ENCODE results near the gene EFNA2. TPM values are rescaled to one million over a fixed set of nuclear protein-coding genes. Genes with fewer than 3 reads are reported as not detected.

The EFNA2 gene
- total RNA-seq, 4 donors from 2014 or later: 30.5 to 112 (median 40.6) TPM

GRCh38 chr19:1256646-1257474 is 28.8 kb upstream of the EFNA2 start:
- Histone ChIP-seq H3K27ac (peak overlapping the region; percentile 98 to 100 (median 98)), H3K4me3 (no peak overlapping the region), H3K4me1 (peaks cover 53 to 93% (median 86%) of the 10 kb centered on the region in 4 donors), H3K36me3 (peaks cover 0 to 34% (median 19%) of the 10 kb centered on the region in 4 donors), H3K27me3 (no peaks in the 10 kb centered on the region), H3K9me3 (no peaks in the 10 kb centered on the region)
- no peak for TF ChIP-seq EP300 (IDR thresholded peaks at IDR 0.05; ENCODE audit: low read depth)
- no peak for TF ChIP-seq CTCF (IDR thresholded peaks at IDR 0.05)
- TF ChIP-seq POLR2AphosphoS5 (IDR thresholded peaks at IDR 0.05): peak; percentile 21 to 52 (median 48)
- peak; percentile 4 for TF ChIP-seq POLR2A (IDR thresholded peaks at IDR 0.05)
- intact Hi-C loops (cut with DNase I; ENCODE audit: low total_unique reads) (loop anchor here (1.0 kb wide), 1 partner anchor 29 kb away; no protein-coding TSS in a partner anchor), in situ Hi-C loops (cut with MboI; ENCODE audit: low pct_ligation_motif_present in 1 of 4, low pct_unique_long_range_greater_than_20kb in 1 of 4, low sequenced_read_pairs in 3 of 4) (no loop called here)
- peak; percentile 16 for DNase-seq
- 50 to 91% methylated on average over 1 to 46 of the region's 46 CpGs for WGBS, 2 donors (ENCODE audit: low coverage in 1 of 2)

- no peaks in the 10 kb centered on the region for H3K9me3 ChIP-seq
- 65 to 66% methylated on average over 6 to 23 of the region's 23 CpGs for WGBS, 2 donors (ENCODE audit: low coverage in 1 of 2)
- no peak for DNase-seq
- intact Hi-C loops (cut with DNase I; ENCODE audit: low total_unique reads) (loop anchor here (1.0 kb wide), 1 partner anchor 29 kb away; no protein-coding TSS in a partner anchor), in situ Hi-C loops (cut with MboI; ENCODE audit: low pct_ligation_motif_present in 1 of 4, low pct_unique_long_range_greater_than_20kb in 1 of 4, low sequenced_read_pairs in 3 of 4) (no loop called here)
- H3K36me3 ChIP-seq: peaks cover 0 to 34% (median 19%) of the 10 kb centered on the region in 4 donors
- no peaks in the 10 kb centered on the region for H3K27me3 ChIP-seq
- no peak for TF ChIP-seq POLR2A (IDR thresholded peaks at IDR 0.05)
- TF ChIP-seq POLR2AphosphoS5 (IDR thresholded peaks at IDR 0.05): peak in 1 of 3 donors; percentile 18
- peak overlapping the region; percentile 98 to 100 (median 98) for H3K27ac ChIP-seq
- H3K4me1 ChIP-seq: peaks cover 61 to 93% (median 86%) of the 10 kb centered on the region in 4 donors
- H3K4me3 ChIP-seq: peak overlapping the region in 1 of 4 donors; percentile 1
Observed at GRCh38 chr19:1257475-1258162, 28.1 kb upstream of the EFNA2 start.

DNA sequence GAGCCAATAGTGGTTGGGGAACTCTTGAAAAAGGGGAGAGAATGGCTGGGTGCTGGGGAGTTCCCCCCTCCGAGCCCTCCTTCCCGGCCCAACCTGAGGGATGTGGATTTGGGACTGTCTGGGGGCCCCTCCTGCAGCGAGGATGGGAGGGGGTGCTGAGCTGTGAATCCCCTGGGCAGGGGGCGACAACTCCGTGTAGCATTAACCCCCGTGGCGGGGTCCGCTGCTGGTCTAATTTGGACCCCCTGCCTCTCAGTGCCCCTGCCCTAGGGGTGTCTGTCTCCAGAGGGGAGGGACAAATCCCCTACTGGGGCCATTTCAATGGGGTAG is 27.5 kb upstream of the EFNA2 start:
- 65 to 68% methylated on average over 4 to 8 of the region's 8 CpGs for WGBS, 2 donors (ENCODE audit: low coverage in 1 of 2)
- Histone ChIP-seq H3K9me3 (no peaks in the 10 kb centered on the region), H3K27me3 (no peaks in the 10 kb centered on the region), H3K4me3 (peak overlapping the region in 1 of 4 donors; percentile 1), H3K27ac (peak overlapping the region; percentile 98 to 100 (median 98)), H3K4me1 (peaks cover 66 to 93% (median 87%) of the 10 kb centered on the region in 4 donors), H3K36me3 (peaks cover 0 to 34% (median 19%) of the 10 kb centered on the region in 4 donors)
- no peak for TF ChIP-seq CTCF (IDR thresholded peaks at IDR 0.05)
- no peak for TF ChIP-seq POLR2A (IDR thresholded peaks at IDR 0.05)
- TF ChIP-seq EP300 (IDR thresholded peaks at IDR 0.05; ENCODE audit: low read depth): no peak
- peak in 1 of 3 donors; percentile 19 for TF ChIP-seq POLR2AphosphoS5 (IDR thresholded peaks at IDR 0.05)
- DNase-seq: no peak
- in situ Hi-C loops (cut with MboI; ENCODE audit: low pct_ligation_motif_present in 1 of 4, low pct_unique_long_range_greater_than_20kb in 1 of 4, low sequenced_read_pairs in 3 of 4) (no loop called here), intact Hi-C loops (cut with DNase I; ENCODE audit: low total_unique reads) (no loop called here)

DNA sequence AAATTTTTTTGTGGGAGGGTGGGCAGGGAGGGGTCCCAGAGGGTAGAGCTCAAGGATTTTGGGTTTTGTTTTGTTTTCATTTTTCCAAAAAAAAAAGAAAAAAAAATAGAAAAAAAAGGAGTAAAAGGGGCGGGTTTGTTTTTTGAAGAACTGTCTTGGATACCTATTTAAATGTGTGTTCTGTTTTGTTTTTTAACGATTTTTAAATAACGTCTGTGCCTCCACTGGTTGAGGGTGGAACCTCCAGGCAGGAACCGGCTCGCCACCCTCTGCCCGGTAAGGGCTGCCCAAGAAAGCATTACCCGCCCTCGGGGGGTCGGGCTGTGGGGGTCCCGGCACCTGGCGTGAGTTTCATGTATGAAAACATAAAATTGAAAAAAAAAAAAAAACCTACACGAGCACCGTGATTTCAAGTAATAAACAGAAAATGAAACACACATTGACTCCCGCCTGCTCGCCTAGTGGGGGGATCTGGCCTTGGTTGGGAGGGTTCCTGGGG is 26.9 kb upstream of the EFNA2 start:
- DNase-seq: no peak
- 11 to 15% methylated on average over 9 to 15 of the region's 15 CpGs for WGBS, 2 donors (ENCODE audit: low coverage in 1 of 2)
- intact Hi-C loops (cut with DNase I; ENCODE audit: low total_unique reads): no loop called here
- no peaks in the 10 kb centered on the region for H3K27me3 ChIP-seq
- TF ChIP-seq POLR2A (IDR thresholded peaks at IDR 0.05) (no peak), CTCF (IDR thresholded peaks at IDR 0.05) (peak in 1 of 5 experiments; percentile 28)
- peaks cover 65 to 91% (median 84%) of the 10 kb centered on the region in 4 donors for H3K4me1 ChIP-seq
- peaks cover 0 to 34% (median 19%) of the 10 kb centered on the region in 4 donors for H3K36me3 ChIP-seq
- H3K27ac ChIP-seq: peak overlapping the region; percentile 98 to 100 (median 98)
- H3K4me3 ChIP-seq: peak overlapping the region in 2 of 4 donors; percentile 13 to 33
- in situ Hi-C loops (cut with MboI; ENCODE audit: low pct_ligation_motif_present in 1 of 4, low pct_unique_long_range_greater_than_20kb in 1 of 4, low sequenced_read_pairs in 3 of 4): no loop called here
- H3K9me3 ChIP-seq: no peaks in the 10 kb centered on the region
